Activated CD4-positive, alpha-beta T cell treated with anti-CD3 and anti-CD28 coated beads for 36 hours (primary cell): ENCODE measurements around the gene B4GALT1. TPM values are rescaled to one million over a fixed set of nuclear protein-coding genes. Genes with fewer than 3 reads are reported as not detected.

Experiments
- ATAC-seq: fragments of 200-7000 bp; cut with Tn5 transposase; one replicate; pipeline ENCODE4 v1.10.0; 2021; ENCODE audit warnings: mild to moderate bottlenecking, moderate library complexity
- CTCF ChIA-PET: fragments of 350-600 bp; sonication (Branson Sonifier 250); formaldehyde crosslinking; loops from one replicate; lab custom pipeline; 2021; ENCODE audit warnings: antibody characterized with exemption; lab: Charles Lee
- POLR2A ChIA-PET: fragments of 350-600 bp; sonication (Branson Sonifier 250); formaldehyde crosslinking; loops from one replicate; lab custom pipeline; 2021; ENCODE audit warnings: antibody characterized with exemption, inconsistent platforms; lab: Charles Lee
- DNase-seq: peaks from one replicate; pipeline ENCODE4 v3.0.0-alpha.2; 2020
- H3K27ac Mint-ChIP-seq: one replicate; pipeline ENCODE4 v1.8.0; 2021; ENCODE audit warnings: mixed read lengths
- H3K27me3 Mint-ChIP-seq: one replicate; pipeline ENCODE4 v1.8.0; 2021; ENCODE audit warnings: mixed read lengths
- H3K36me3 Mint-ChIP-seq: one replicate; pipeline ENCODE4 v1.8.0; 2021; ENCODE audit warnings: low read depth, mixed read lengths
- H3K4me1 Mint-ChIP-seq: one replicate; pipeline ENCODE4 v1.8.0; 2021; ENCODE audit warnings: mixed read lengths
- H3K4me3 Mint-ChIP-seq: one replicate; pipeline ENCODE4 v1.8.0; 2021; ENCODE audit warnings: mild to moderate bottlenecking, moderate library complexity, mixed read lengths
- H3K9me3 Mint-ChIP-seq: one replicate; pipeline ENCODE4 v1.8.0; 2021; ENCODE audit warnings: low read depth, mixed read lengths
- intact Hi-C, 2 experiments: fragments of 100-400 bp; cut with DNase I in 1 of 2; cut with micrococcal nuclease in 1 of 2; formaldehyde crosslinking; loops; one replicate each; pipeline versions ENCODE4 v1.14.2 to v1.15.1; 2022 to 2024; cut with DNase I, micrococcal nuclease
- total RNA-seq, 2 experiments: library from RNA; stranded (reverse); gene quantifications; one replicate each; pipeline ENCODE4 v1.2.3, GENCODE V29; 2021

B4GALT1 gene
- total RNA-seq, 2 experiments from 2014 or later = 44.5 to 47.1 TPM

DNA sequence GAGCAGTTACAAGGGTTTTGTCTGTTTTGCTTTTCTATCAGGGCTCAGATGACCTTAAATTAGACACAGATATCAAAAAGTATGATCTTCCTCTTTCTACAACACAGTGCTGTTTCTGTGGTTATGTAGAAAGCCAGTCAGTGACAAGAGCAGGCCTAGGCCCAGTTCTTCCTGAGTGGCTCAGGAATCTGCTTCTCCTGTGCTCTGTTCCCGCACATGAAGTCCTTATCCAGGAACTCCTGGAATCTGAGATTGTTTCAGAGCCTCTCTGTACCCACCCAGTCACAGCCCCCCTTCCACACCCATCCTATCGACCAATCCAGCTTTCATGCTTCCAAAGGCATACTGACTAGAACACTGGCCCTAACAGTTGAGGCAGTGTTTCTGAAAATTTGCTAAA is 50.3 kb downstream of the B4GALT1 start:
- H3K4me1 Mint-ChIP-seq = peaks cover 17% of the 10 kb centered on the region

DNA sequence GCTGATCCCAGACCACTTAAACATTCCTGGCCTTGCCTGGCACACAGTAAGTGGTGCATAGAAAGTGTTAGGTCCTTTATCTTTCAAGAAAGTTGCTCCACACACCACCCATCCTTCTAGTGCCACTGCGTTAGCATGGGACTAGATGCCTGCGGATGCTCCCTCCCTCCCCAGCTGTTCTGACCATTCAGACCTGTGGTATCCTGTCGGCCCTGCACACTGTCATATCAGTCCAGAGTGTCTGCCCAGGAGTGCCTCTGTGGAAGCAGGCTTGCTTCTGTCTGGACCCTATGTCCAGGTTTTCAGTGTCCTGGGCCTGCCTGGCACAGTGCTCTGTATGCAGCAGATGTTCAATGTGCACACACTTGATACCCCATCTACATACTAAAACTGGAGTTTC is 52.4 kb downstream of the B4GALT1 start:
- POLR2A ChIA-PET = no interaction called here
- H3K27ac Mint-ChIP-seq = no peak overlapping the region
- no peaks in the 10 kb centered on the region for H3K27me3 Mint-ChIP-seq

More for the DNA sequence above, 50.3 kb downstream of the B4GALT1 start:
- ChIA-PET CTCF (interaction anchor here (1.4 kb wide), 1 partner anchor 10 kb away, joined by 3 read pairs; no protein-coding TSS in a partner anchor), POLR2A (no interaction called here)
- intact Hi-C loops = no loop called here
- peak overlapping the region; percentile 14 for H3K27ac Mint-ChIP-seq
- H3K36me3 Mint-ChIP-seq = peaks cover 17% of the 10 kb centered on the region
- H3K27me3 Mint-ChIP-seq = no peaks in the 10 kb centered on the region
- ATAC-seq = no peak
- DNase-seq = no peak
- no peaks in the 10 kb centered on the region for H3K9me3 Mint-ChIP-seq
- no peak overlapping the region for H3K4me3 Mint-ChIP-seq

GRCh38 chr9:33113799-33114547 is 53.2 kb downstream of the B4GALT1 start:
- peaks cover 11% of the 10 kb centered on the region for H3K36me3 Mint-ChIP-seq
- H3K9me3 Mint-ChIP-seq = no peaks in the 10 kb centered on the region
- H3K27me3 Mint-ChIP-seq = no peaks in the 10 kb centered on the region
- no peak overlapping the region for H3K4me3 Mint-ChIP-seq
- CTCF ChIA-PET = no interaction called here
- H3K4me1 Mint-ChIP-seq = peaks cover 17% of the 10 kb centered on the region
- POLR2A ChIA-PET = no interaction called here
- no peak for ATAC-seq
- intact Hi-C loops = no loop called here
- H3K27ac Mint-ChIP-seq = no peak overlapping the region
- DNase-seq = no peak

More for the DNA sequence above, 52.4 kb downstream of the B4GALT1 start:
- no peak for DNase-seq
- intact Hi-C loops = no loop called here
- ATAC-seq = no peak
- Mint-ChIP-seq H3K4me3 (no peak overlapping the region), H3K9me3 (no peaks in the 10 kb centered on the region), H3K4me1 (peaks cover 17% of the 10 kb centered on the region), H3K36me3 (peaks cover 15% of the 10 kb centered on the region)
- CTCF ChIA-PET = no interaction called here

GRCh38 chr9:33112094-33112493 is 55.0 kb downstream of the B4GALT1 start:
- peaks cover 7% of the 10 kb centered on the region for H3K36me3 Mint-ChIP-seq
- DNase-seq = no peak
- intact Hi-C loops = no loop called here
- H3K4me3 Mint-ChIP-seq = no peak overlapping the region
- peaks cover 7% of the 10 kb centered on the region for H3K4me1 Mint-ChIP-seq
- no peaks in the 10 kb centered on the region for H3K9me3 Mint-ChIP-seq
- H3K27ac Mint-ChIP-seq = no peak overlapping the region
- H3K27me3 Mint-ChIP-seq = no peaks in the 10 kb centered on the region
- ChIA-PET CTCF (no interaction called here), POLR2A (no interaction called here)
- ATAC-seq = no peak

GRCh38 chr9:33111631-33112030 is 55.5 kb downstream of the B4GALT1 start:
- POLR2A ChIA-PET = no interaction called here
- no peak for ATAC-seq
- CTCF ChIA-PET = no interaction called here
- H3K27ac Mint-ChIP-seq = no peak overlapping the region
- no peaks in the 10 kb centered on the region for H3K9me3 Mint-ChIP-seq
- no peaks in the 10 kb centered on the region for H3K27me3 Mint-ChIP-seq
- peaks cover 4% of the 10 kb centered on the region for H3K4me1 Mint-ChIP-seq
- no peak for DNase-seq
- H3K4me3 Mint-ChIP-seq = no peak overlapping the region
- peaks cover 7% of the 10 kb centered on the region for H3K36me3 Mint-ChIP-seq
- intact Hi-C loops = loop anchor here in 1 of 2 experiments (1.0 kb wide), 1 partner anchor 9 kb away; no protein-coding TSS in a partner anchor

DNA sequence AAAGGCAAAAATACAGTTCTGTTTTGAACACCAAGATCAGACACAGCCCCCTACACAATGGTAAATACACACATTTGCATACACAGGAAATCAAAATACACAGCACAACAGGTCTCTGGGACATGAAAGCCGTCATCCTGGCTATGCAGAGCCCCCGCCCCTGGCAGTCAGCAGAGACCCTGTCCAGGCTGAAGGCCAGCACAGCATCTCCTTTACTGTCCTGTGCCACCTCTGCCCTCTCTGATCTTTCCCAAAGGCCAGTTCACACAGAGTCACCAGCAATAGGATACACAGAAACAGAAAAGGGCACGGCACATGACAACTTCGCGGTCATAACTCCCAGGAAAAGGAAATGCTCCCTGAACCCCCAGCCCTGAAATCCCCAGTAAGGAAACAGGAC is 56.5 kb downstream of the B4GALT1 start:
- ATAC-seq (no peak), DNase-seq (no peak)
- Mint-ChIP-seq H3K4me1 (peaks cover 4% of the 10 kb centered on the region), H3K9me3 (no peaks in the 10 kb centered on the region), H3K27ac (no peak overlapping the region), H3K36me3 (peaks cover 5% of the 10 kb centered on the region), H3K27me3 (no peaks in the 10 kb centered on the region), H3K4me3 (no peak overlapping the region)
- intact Hi-C loops = loop anchor here in 1 of 2 experiments (1.0 kb wide), 1 partner anchor 10 kb away; no protein-coding TSS in a partner anchor
- CTCF ChIA-PET = interaction anchor here (1.8 kb wide), 1 partner anchor 49 kb away, joined by 5 read pairs; no protein-coding TSS in a partner anchor
- POLR2A ChIA-PET = no interaction called here

GRCh38 chr9:33109850-33110595 is 57.1 kb downstream of the B4GALT1 start:
- peak overlapping the region; percentile 33 for H3K27ac Mint-ChIP-seq
- H3K27me3 Mint-ChIP-seq = no peaks in the 10 kb centered on the region
- no peak overlapping the region for H3K4me3 Mint-ChIP-seq
- DNase-seq = no peak
- ChIA-PET CTCF (interaction anchor here (1.2 to 1.8 kb wide), 2 partner anchors 50 to 116 kb away, joined by 5 read pairs; no protein-coding TSS in a partner anchor), POLR2A (no interaction called here)
- H3K36me3 Mint-ChIP-seq = peaks cover 4% of the 10 kb centered on the region
- peak; percentile 50 for ATAC-seq
- no peaks in the 10 kb centered on the region for H3K9me3 Mint-ChIP-seq
- intact Hi-C loops = no loop called here
- H3K4me1 Mint-ChIP-seq = peaks cover 4% of the 10 kb centered on the region

DNA sequence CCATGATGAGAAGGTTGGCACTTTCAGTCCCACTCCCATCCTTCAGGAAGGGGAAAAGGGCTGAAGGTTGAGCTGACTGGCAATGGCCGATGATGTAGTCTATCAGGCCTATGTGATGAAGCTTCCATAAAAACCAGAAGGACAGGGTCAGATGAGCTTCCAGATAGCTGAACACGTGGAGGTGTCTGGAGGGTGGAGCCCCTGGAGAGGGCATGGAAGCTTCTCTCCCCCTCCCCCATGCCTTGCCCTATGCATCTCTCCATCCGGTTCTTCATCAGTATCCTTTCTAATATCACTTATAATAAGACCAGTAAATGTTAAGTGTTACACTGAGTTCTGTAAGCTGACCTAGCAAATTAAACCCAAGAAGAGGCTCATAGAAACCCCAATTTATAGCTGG is 58.0 kb downstream of the B4GALT1 start:
- Mint-ChIP-seq H3K36me3 (peaks cover 2% of the 10 kb centered on the region), H3K4me3 (no peak overlapping the region), H3K27me3 (no peaks in the 10 kb centered on the region), H3K27ac (peak overlapping the region; percentile 43), H3K9me3 (no peaks in the 10 kb centered on the region), H3K4me1 (peaks cover 4% of the 10 kb centered on the region)
- ChIA-PET POLR2A (no interaction called here), CTCF (interaction anchor here (0.5 to 1.8 kb wide), 3 partner anchors 21 to 117 kb away, joined by 3 to 5 read pairs (median 5); no protein-coding TSS in a partner anchor)
- intact Hi-C loops = no loop called here
- DNase-seq (no peak), ATAC-seq (no peak)

DNA sequence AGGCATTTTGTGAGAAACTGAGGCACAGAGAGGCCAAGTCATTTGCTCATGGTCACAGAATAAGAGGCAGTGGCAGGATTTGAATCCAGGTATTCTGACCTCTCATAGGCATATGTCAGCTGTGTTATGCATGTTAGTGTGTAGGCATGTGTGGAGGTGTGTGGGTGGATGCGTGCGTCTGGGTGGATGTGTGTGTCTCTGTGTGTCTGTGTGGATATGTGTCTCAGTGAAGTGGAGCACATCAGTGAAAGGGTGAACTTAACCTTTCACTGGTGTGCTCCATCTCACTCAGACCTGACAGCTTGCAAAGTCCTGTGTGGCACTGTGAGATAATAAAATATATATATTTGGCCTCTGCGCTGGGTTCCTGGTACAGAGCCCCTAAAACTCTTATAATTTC is 58.7 kb downstream of the B4GALT1 start:
- no peak overlapping the region for H3K27ac Mint-ChIP-seq
- ChIA-PET CTCF (interaction anchor here (1.2 kb wide), 1 partner anchor 117 kb away, joined by 5 read pairs; no protein-coding TSS in a partner anchor), POLR2A (no interaction called here)
- H3K27me3 Mint-ChIP-seq = no peaks in the 10 kb centered on the region
- peaks cover 2% of the 10 kb centered on the region for H3K36me3 Mint-ChIP-seq
- intact Hi-C loops = no loop called here
- no peak for ATAC-seq
- no peaks in the 10 kb centered on the region for H3K9me3 Mint-ChIP-seq
- DNase-seq = no peak
- H3K4me3 Mint-ChIP-seq = no peak overlapping the region
- H3K4me1 Mint-ChIP-seq = peaks cover 4% of the 10 kb centered on the region

- H3K27ac Mint-ChIP-seq = no peak overlapping the region
- ChIA-PET CTCF (no interaction called here), POLR2A (no interaction called here)
- intact Hi-C loops = no loop called here
- peaks cover 4% of the 10 kb centered on the region for H3K4me1 Mint-ChIP-seq
- H3K9me3 Mint-ChIP-seq = no peaks in the 10 kb centered on the region
- H3K27me3 Mint-ChIP-seq = no peaks in the 10 kb centered on the region
- no peak for DNase-seq
- ATAC-seq = no peak
- no peak overlapping the region for H3K4me3 Mint-ChIP-seq
- H3K36me3 Mint-ChIP-seq = peaks cover 2% of the 10 kb centered on the region
Observed at GRCh38 chr9:33107762-33108161, 59.4 kb downstream of the B4GALT1 start.

DNA sequence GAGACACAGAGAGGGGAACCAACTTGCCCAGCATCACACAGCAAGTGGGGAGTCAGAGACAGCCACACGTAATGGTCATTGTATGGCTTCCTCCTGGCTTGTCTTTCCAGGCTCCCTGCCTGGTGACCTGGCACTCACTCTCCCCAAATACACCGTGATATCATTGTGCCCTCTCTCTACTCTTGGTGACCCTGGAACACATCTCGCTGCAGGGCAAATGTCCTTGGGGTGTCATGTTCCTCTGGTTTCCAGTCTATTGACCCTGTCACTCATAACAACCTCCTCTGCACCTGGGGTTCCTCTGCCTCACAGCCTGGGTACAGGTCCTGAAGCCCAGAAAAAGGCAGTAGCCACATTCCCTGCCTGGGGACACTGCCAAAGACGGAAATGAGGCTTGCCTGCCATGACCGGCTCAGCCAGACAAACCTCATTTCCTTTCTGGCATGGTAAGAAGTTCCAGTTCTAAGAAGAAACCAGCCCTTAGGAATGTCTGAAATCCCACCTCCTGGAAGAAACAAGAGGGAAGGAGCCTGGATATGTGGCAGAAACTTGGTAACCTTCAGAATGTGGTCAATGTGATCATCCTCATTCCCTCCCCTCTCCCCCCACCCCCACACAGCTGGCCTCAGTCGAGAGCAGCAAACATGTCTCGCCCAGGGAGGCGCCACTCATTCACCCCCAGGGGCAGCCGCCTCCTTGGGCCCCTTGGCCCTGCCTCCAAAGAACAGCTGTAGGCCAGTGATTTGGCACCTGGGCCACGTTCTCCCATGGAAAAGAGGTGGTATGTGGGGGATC is 60.1 kb downstream of the B4GALT1 start:
- H3K27me3 Mint-ChIP-seq = no peaks in the 10 kb centered on the region
- CTCF ChIA-PET = no interaction called here
- DNase-seq (no peak), ATAC-seq (no peak)
- peaks cover 4% of the 10 kb centered on the region for H3K4me1 Mint-ChIP-seq
- no peaks in the 10 kb centered on the region for H3K9me3 Mint-ChIP-seq
- intact Hi-C loops = no loop called here
- POLR2A ChIA-PET = no interaction called here
- no peak overlapping the region for H3K4me3 Mint-ChIP-seq
- H3K36me3 Mint-ChIP-seq = peaks cover 2% of the 10 kb centered on the region
- H3K27ac Mint-ChIP-seq = no peak overlapping the region
